Adrenal gland (tissue), 19 donors: ENCODE data around the gene FOXO3. TPM values are rescaled to one million over a fixed set of nuclear protein-coding genes. Genes with fewer than 3 reads are reported as not detected.
A peak's percentile ranks its signal among the peaks of the same experiment; 100 is the strongest.

ENCODE experiments used
- DNase-seq, 7 donors: peaks; one replicate each; pipeline ENCODE4 v3.0.0-alpha.2; 2019 to 2020
- H3K27ac ChIP-seq, 5 donors: fragments of 200-600 bp; sonication (generic) in 4 of 5; 1 replicate in 3 of 5; 2 replicates in 2 of 5; pipeline versions ENCODE4 v1.5.1 to v1.8.0; 2016 to 2020; ENCODE audit warnings: mild to moderate bottlenecking in 1 of 5
- H3K27me3 ChIP-seq: fragments of 200-600 bp; 2 replicates; pipeline ENCODE4 v1.8.0; 2021
- H3K36me3 ChIP-seq, 2 donors: fragments of 200-600 bp; replicated peaks in 1 of 2; 1 replicate in 1 of 2; 2 replicates in 1 of 2; pipeline versions ENCODE4 v1.5.1 to v1.8.0; 2018 to 2022
- H3K4me1 ChIP-seq, 2 donors: fragments of 200-600 bp; replicated peaks in 1 of 2; 1 replicate in 1 of 2; 2 replicates in 1 of 2; pipeline versions ENCODE4 v1.5.1 to v1.8.0; 2018 to 2021
- H3K4me3 ChIP-seq, 4 donors: fragments of 200-600 bp; sonication (generic) in 3 of 4; one replicate each; pipeline ENCODE4 v1.5.1; 2016 to 2018
- H3K9me3 ChIP-seq, 3 donors: fragments of 200-600 bp; sonication (generic) in 1 of 3; replicated peaks in 1 of 3; 1 replicate in 2 of 3; 2 replicates in 1 of 3; pipeline versions ENCODE4 v1.5.1 to v1.8.0; 2016 to 2021
- CTCF ChIP-seq, 6 experiments: fragments of 450-650 bp in 4 of 6; fragments of 200-600 bp in 2 of 6; sonication (generic) in 1 of 6; IDR thresholded peaks; 1 replicate in 5 of 6; 2 replicates in 1 of 6; pipeline versions ENCODE4 v1.5.1 to v1.8.0; 2016 to 2021; ENCODE audit warnings: antibody characterized with exemption in 6 of 6, mild to moderate bottlenecking in 2 of 6, moderate library complexity in 1 of 6
- POLR2A ChIP-seq, 2 donors: fragments of 450-650 bp; IDR thresholded peaks; one replicate each; pipeline ENCODE4 v1.6.1; 2017; ENCODE audit warnings: antibody characterized with exemption in 2 of 2, mild to moderate bottlenecking in 2 of 2, moderate library complexity in 1 of 2
- WGBS, 4 donors: extraction: QIAGEN DNeasy Blood & Tissue Kit in 2 of 4; methylation state at CpG; one replicate each; pipeline versions ENCODE4 v1.1.5 to v1.1.7; 2013 to 2017; 5-methylcytosine and 5-hydroxymethylcytosine counted together
- intact Hi-C, 2 donors: fragments of 100-400 bp; cut with DNase I; formaldehyde crosslinking; loops; one replicate each; pipeline versions ENCODE4 v1.14.1 to v1.15.0; 2022 to 2023
- long read RNA-seq, 10 donors: library from polyadenylated mRNA in 3 of 10; unstranded in 2 of 10; stranded (forward) in 1 of 10; transcript quantifications; one replicate each; pipeline ENCODE4 v2.0.0 and lab custom pipeline, GENCODE V29; 2021 to 2026
- polyA plus RNA-seq, 3 donors: library from polyadenylated mRNA; stranded (reverse); fragments of 200-250 nt in 2 of 3; fragments of 350-450 nt in 1 of 3; fragmentation: Illumina TruSeq in 1 of 3; extraction: RNeasy Lipid Tissue Mini Kit (QIAGEN cat#74804) in 1 of 3; gene quantifications; one replicate each; pipeline ENCODE4 v1.2.3, GENCODE V29; 2013 to 2014
- total RNA-seq, 9 donors: library from RNA; depleted of rRNA in 4 of 9; stranded (reverse); fragments of >200 nt in 4 of 9; fragments of 120-200 nt in 1 of 9; fragmentation: NEBNext Ultra II Directional in 1 of 9; extraction: Animal tissue kit (Norgen Biotek cat#: 25700) in 1 of 9; gene quantifications; one replicate each; pipeline versions ENCODE4 v1.1.0 to v1.2.4, GENCODE V29; 2013 to 2023
- donor health status: healthy with polysubstance abuse.
- donor health status: Bipolar disorder and iron deficiency.
- donor health status: DM: yes; HTN: yes; CAD: no.
- donor health status: DM: no; HTN: no; CAD: no.
- donor health status: DM: no; HTN: no; CAD: no.
- donor health status: DM: yes; HTN: yes; CAD: no.

The FOXO3 gene
- total RNA-seq (10 to 100 TPM in 8 of 9 donors, 1 to 10 TPM in 1; 9.2 to 38.7 (median 28.3) TPM), polyA plus RNA-seq (10 to 100 TPM in 2 of 3 donors, 1 to 10 TPM in 1; 8.3 to 13.5 (median 11.7) TPM)
- long read RNA-seq, donor 1, result 0 reads
- long read RNA-seq, donor 2, full-length matches to known transcripts, result 1 of 1 reads
- long read RNA-seq, donor 2, partial matches to known transcripts, result 0 of 1 reads
- long read RNA-seq, donor 2, other reads (novel, unspliced or antisense), result 0 of 1 reads
- long read RNA-seq, donor 3, full-length matches to known transcripts, result 3 of 3 reads
- long read RNA-seq, donor 3, partial matches to known transcripts, result 0 of 3 reads
- long read RNA-seq, donor 3, other reads (novel, unspliced or antisense), result 0 of 3 reads
- long read RNA-seq, donor 4, partial matches to known transcripts, result 0 of 7 reads
- long read RNA-seq, donor 4, other reads (novel, unspliced or antisense), result 7 of 7 reads
- long read RNA-seq, donor 5, full-length matches to known transcripts, result 40 of 68 reads
- long read RNA-seq, donor 5, partial matches to known transcripts, result 24 of 68 reads
- long read RNA-seq, donor 5, other reads (novel, unspliced or antisense), result 4 of 68 reads
- long read RNA-seq, donor 6, partial matches to known transcripts, result 3 of 20 reads
- long read RNA-seq, donor 6, other reads (novel, unspliced or antisense), result 16 of 20 reads
- long read RNA-seq, donor 7, result 0 reads
- long read RNA-seq, donor 8, full-length matches to known transcripts, result 4 of 4 reads
- long read RNA-seq, donor 8, partial matches to known transcripts, result 0 of 4 reads
- long read RNA-seq, donor 8, other reads (novel, unspliced or antisense), result 0 of 4 reads
- long read RNA-seq, donor 9, result 0 reads
- long read RNA-seq, donor 10, full-length matches to known transcripts, result 1 of 1 reads
- long read RNA-seq, donor 10, partial matches to known transcripts, result 0 of 1 reads
- long read RNA-seq, donor 10, other reads (novel, unspliced or antisense), result 0 of 1 reads

DNA sequence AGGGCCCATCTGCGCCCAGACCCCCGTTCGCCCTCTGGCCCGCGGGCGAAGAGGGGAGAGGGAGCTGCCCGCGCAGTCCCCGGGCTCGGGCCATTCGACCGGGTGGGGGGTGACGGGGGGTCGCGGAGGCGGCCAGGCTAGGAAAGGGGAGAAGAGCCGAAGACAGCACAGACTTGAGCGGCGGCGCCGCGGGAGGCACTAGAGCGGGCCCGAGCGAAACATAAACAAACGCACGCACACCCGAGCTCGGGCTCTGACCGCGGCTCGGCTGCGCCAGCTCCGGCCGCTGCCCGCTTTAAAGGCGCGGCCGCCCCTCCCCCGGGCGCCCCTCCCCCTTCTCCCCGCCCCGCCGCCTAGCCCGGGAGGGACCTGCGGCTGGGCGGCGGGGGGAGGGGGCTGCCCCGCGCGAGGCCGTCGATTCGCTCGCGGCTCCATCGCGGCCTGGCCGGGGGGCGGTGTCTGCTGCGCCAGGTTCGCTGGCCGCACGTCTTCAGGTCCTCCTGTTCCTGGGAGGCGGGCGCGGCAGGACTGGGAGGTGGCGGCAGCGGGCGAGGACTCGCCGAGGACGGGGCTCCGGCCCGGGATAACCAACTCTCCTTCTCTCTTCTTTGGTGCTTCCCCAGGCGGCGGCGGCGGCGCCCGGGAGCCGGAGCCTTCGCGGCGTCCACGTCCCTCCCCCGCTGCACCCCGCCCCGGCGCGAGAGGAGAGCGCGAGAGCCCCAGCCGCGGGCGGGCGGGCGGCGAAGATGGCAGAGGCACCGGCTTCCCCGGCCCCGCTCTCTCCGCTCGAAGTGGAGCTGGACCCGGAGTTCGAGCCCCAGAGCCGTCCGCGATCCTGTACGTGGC is at the start of gene FOXO3:
Gene FOXO3, plus strand, starts transcription at position 455 of the 846 bp plus-strand sequence. Its CDS starts 292 bp downstream, at position 747.
- intact Hi-C loops, result no loop called here
- TF ChIP-seq CTCF (IDR thresholded peaks at IDR 0.05) (no peak), POLR2A (IDR thresholded peaks at IDR 0.05) (peak; percentile 81 to 90)
- Histone ChIP-seq H3K9me3 (no peaks in the 10 kb centered on the region), H3K4me3 (peak within 1 kb of the TSS; percentile 56 to 93 (median 84)), H3K27me3 (no peaks in the 10 kb centered on the region), H3K36me3 (no peaks in the 10 kb centered on the region), H3K27ac (peak within 1 kb of the TSS; percentile 97 to 100 (median 99)), H3K4me1 (peaks cover 13 to 33% of the 10 kb centered on the region in 2 donors)
- 0 to 2% (median 2%) methylated on average over 16 to 98 of the region's 110 CpGs for WGBS, 4 donors
- DNase-seq, result peak; percentile 88 to 95 (median 91)

- Histone ChIP-seq H3K27ac (no peak overlapping the region), H3K27me3 (no peaks in the 10 kb centered on the region), H3K4me3 (no peak overlapping the region), H3K9me3 (no peaks in the 10 kb centered on the region), H3K36me3 (no peaks in the 10 kb centered on the region), H3K4me1 (no peaks in the 10 kb centered on the region)
- 79 to 91% (median 84%) methylated on average over 5 of the region's 5 CpGs for WGBS, 4 donors
- intact Hi-C loops, result no loop called here
- no peak for TF ChIP-seq POLR2A (IDR thresholded peaks at IDR 0.05)
- TF ChIP-seq CTCF (IDR thresholded peaks at IDR 0.05), result peak in 3 of 6 experiments; percentile 7 to 28 (median 26)
- DNase-seq, result no peak
These were observed 41.8 kb upstream of the FOXO3 start for GRCh38 chr6:108518714-108519576.

GRCh38 chr6:108521616-108522107 is 39.1 kb upstream of the FOXO3 start:
- no peak overlapping the region for H3K4me3 ChIP-seq
- 89 to 100% (median 96%) methylated on average over 1 of the region's 1 CpG for WGBS, 4 donors
- intact Hi-C loops, result loop anchor here (10.0 kb wide), 3 partner anchors 407 to 537 kb away; no protein-coding TSS in a partner anchor

More at GRCh38 chr6:108521616-108522107, 39.1 kb upstream of the FOXO3 start:
- H3K36me3 ChIP-seq, result no peaks in the 10 kb centered on the region
- H3K4me1 ChIP-seq, result no peaks in the 10 kb centered on the region
- H3K27me3 ChIP-seq, result no peaks in the 10 kb centered on the region
- DNase-seq, result no peak
- TF ChIP-seq POLR2A (IDR thresholded peaks at IDR 0.05) (no peak), CTCF (IDR thresholded peaks at IDR 0.05) (no peak)
- H3K9me3 ChIP-seq, result no peaks in the 10 kb centered on the region
- H3K27ac ChIP-seq, result no peak overlapping the region
